ENCODE results near the gene PTGDS. TPM values are rescaled to one million over a fixed set of nuclear protein-coding genes. Genes with fewer than 3 reads are reported as not detected.

PTGDS gene
- total RNA-seq, 1 donor from 2014 or later = not detected

DNA sequence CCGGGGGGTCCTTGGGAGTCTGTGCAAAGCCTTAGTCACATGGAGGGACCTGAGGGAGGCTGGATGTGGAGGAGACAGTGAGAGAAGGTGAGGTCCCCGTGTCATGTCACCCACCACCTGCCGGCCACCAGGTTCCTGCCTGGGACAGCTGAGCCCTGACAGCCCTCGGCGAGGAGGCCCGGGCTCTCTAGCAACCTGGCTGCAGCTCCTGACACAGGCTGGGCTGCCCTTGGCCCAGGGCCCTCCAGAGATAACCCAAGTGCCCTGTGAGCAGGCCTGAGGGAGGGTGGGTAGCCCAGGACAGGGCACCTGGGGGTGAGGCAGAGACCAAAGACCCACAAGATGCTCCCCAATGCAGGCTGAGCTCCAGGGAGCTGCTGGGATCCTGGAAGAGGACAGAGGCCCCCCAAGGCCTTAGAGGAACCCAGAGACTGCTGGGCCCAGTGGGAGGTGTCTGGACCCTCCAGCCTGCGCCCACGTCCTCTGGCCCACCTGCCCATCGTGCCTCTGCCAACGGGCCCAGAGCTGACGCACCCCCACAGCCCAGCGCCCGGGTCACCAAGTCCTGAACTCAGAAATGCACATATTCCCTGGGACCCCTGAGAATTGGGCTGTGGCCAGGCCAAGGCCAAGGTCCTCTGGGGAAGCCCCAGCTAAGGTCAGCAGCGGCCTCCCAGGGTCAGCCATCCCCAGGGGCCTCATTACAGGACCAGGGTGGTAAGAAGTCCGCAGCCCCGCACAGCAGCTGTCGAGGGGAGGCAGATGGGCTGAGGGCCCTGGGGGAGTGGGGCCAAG lies 8.8 kb upstream of the PTGDS start:
- Mint-ChIP-seq H3K36me3 (ENCODE audit: unreplicated experiment) (no peaks in the 10 kb centered on the region), H3K4me1 (ENCODE audit: low read depth, unreplicated experiment) (peaks cover 2% of the 10 kb centered on the region), H3K27ac (ENCODE audit: unreplicated experiment) (no peak overlapping the region), H3K27me3 (ENCODE audit: unreplicated experiment) (no peaks in the 10 kb centered on the region), H3K9me3 (ENCODE audit: unreplicated experiment) (no peaks in the 10 kb centered on the region), H3K4me3 (ENCODE audit: unreplicated experiment) (no peak overlapping the region)
- no peak for DNase-seq
- TF ChIP-seq, protein P1, sequence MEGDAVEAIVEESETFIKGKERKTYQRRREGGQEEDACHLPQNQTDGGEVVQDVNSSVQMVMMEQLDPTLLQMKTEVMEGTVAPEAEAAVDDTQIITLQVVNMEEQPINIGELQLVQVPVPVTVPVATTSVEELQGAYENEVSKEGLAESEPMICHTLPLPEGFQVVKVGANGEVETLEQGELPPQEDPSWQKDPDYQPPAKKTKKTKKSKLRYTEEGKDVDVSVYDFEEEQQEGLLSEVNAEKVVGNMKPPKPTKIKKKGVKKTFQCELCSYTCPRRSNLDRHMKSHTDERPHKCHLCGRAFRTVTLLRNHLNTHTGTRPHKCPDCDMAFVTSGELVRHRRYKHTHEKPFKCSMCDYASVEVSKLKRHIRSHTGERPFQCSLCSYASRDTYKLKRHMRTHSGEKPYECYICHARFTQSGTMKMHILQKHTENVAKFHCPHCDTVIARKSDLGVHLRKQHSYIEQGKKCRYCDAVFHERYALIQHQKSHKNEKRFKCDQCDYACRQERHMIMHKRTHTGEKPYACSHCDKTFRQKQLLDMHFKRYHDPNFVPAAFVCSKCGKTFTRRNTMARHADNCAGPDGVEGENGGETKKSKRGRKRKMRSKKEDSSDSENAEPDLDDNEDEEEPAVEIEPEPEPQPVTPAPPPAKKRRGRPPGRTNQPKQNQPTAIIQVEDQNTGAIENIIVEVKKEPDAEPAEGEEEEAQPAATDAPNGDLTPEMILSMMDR (IDR thresholded peaks at IDR 0.05; ENCODE audit: partially characterized antibody, unreplicated experiment) = no peak

- Mint-ChIP-seq H3K9me3 (ENCODE audit: unreplicated experiment) (no peaks in the 10 kb centered on the region), H3K27me3 (ENCODE audit: unreplicated experiment) (no peaks in the 10 kb centered on the region), H3K4me1 (ENCODE audit: low read depth, unreplicated experiment) (peaks cover 2% of the 10 kb centered on the region), H3K4me3 (ENCODE audit: unreplicated experiment) (no peak overlapping the region), H3K27ac (ENCODE audit: unreplicated experiment) (no peak overlapping the region), H3K36me3 (ENCODE audit: unreplicated experiment) (no peaks in the 10 kb centered on the region)
- TF ChIP-seq, protein P1 (IDR thresholded peaks at IDR 0.05; ENCODE audit: partially characterized antibody, unreplicated experiment) = no peak
- no peak for DNase-seq
Measured at GRCh38 chr9:136969150-136969549, 8.2 kb upstream of the PTGDS start.

- H3K36me3 Mint-ChIP-seq (ENCODE audit: unreplicated experiment) = no peaks in the 10 kb centered on the region
- TF ChIP-seq, protein P1 (IDR thresholded peaks at IDR 0.05; ENCODE audit: partially characterized antibody, unreplicated experiment) = no peak
- no peaks in the 10 kb centered on the region for H3K27me3 Mint-ChIP-seq (ENCODE audit: unreplicated experiment)
Measured at GRCh38 chr9:136969774-136970173, 7.5 kb upstream of the PTGDS start.

DNA sequence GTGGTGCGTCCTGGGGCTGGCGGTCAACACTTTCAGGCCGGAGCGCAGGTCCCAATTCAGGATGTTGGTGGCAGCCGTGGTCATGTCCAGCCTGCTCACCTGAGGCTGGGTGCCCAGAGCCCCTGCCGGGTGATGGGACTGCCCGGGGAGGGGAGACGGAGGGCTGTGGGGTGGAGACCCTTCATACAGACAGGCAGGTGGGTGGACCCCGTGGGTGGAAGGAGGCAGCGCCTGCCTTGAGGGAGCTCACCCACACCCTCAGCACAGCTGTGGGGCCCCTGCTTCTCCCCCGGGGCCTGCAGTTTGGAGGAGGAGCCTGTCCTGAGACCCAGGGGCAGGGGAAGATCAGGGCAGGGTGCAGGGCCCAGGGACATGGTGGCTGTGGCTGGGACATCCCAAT lies 6.9 kb upstream of the PTGDS start:
- Mint-ChIP-seq H3K36me3 (ENCODE audit: unreplicated experiment) (no peaks in the 10 kb centered on the region), H3K27me3 (ENCODE audit: unreplicated experiment) (no peaks in the 10 kb centered on the region), H3K9me3 (ENCODE audit: unreplicated experiment) (peaks cover 2% of the 10 kb centered on the region), H3K4me3 (ENCODE audit: unreplicated experiment) (no peak overlapping the region), H3K27ac (ENCODE audit: unreplicated experiment) (no peak overlapping the region), H3K4me1 (ENCODE audit: low read depth, unreplicated experiment) (no peaks in the 10 kb centered on the region)
- TF ChIP-seq, protein P1 (IDR thresholded peaks at IDR 0.05; ENCODE audit: partially characterized antibody, unreplicated experiment) = no peak
- no peak for DNase-seq

More at GRCh38 chr9:136969774-136970173, 7.5 kb upstream of the PTGDS start:
- Mint-ChIP-seq H3K9me3 (ENCODE audit: unreplicated experiment) (no peaks in the 10 kb centered on the region), H3K4me1 (ENCODE audit: low read depth, unreplicated experiment) (no peaks in the 10 kb centered on the region), H3K4me3 (ENCODE audit: unreplicated experiment) (no peak overlapping the region), H3K27ac (ENCODE audit: unreplicated experiment) (no peak overlapping the region)
- DNase-seq = no peak

GRCh38 chr9:136971746-136972145 lies 5.6 kb upstream of the PTGDS start:
- Mint-ChIP-seq H3K4me3 (ENCODE audit: unreplicated experiment) (no peak overlapping the region), H3K27me3 (ENCODE audit: unreplicated experiment) (no peaks in the 10 kb centered on the region), H3K4me1 (ENCODE audit: low read depth, unreplicated experiment) (no peaks in the 10 kb centered on the region), H3K9me3 (ENCODE audit: unreplicated experiment) (peaks cover 2% of the 10 kb centered on the region), H3K36me3 (ENCODE audit: unreplicated experiment) (no peaks in the 10 kb centered on the region), H3K27ac (ENCODE audit: unreplicated experiment) (no peak overlapping the region)
- TF ChIP-seq, protein P1 (IDR thresholded peaks at IDR 0.05; ENCODE audit: partially characterized antibody, unreplicated experiment) = no peak
- DNase-seq = no peak

All from glutamatergic neuron (in vitro differentiated cells).